GM18499 (cell line): Measurements from ENCODE around the gene TTC39A.
"Not testable (repeated sequence)": the region's sequence is repeated elsewhere in the genome, so short reads cannot be mapped to it uniquely, and the experiment has no call there.

Source experiments
- ATAC-seq: cut with Tn5 transposase; IDR thresholded peaks from one replicate; pipeline ENCODE4 v1.9.1; 2021; ENCODE audit warnings: moderate number of reproducible peaks; ENCODE audit not compliant: insufficient read depth, unreplicated experiment

The TTC39A gene

DNA sequence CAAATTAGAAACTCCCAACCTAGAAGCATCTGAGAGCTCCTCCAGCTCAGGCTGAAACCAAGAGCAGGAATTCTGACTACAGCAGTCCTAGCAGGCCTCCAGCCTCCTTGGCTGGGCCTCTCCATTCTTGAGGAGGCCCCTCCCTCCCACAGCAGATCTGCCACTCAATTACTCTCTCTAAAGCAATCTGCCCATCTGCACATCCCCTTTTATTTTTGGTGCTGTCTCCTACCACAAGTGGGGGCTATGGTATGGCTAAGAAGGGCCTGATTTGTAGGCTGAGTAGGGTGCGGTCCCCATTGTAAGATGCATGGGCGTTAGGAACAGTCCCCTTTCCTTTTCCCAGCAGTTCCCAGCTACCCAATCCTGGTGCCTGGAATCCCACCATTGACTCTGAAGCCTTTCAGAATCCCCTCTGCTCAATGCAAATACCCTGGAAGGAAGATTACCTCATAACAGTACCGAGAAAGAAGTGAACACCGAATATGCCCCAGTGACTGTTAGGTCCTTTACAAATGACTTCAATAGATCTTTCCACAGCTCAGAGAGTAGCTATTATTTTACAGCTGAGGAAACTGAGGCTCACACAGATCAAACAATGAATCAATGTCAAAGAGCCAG lies 11.6 kb upstream of the TTC39A start:
- ATAC-seq, result peak; percentile 66

DNA sequence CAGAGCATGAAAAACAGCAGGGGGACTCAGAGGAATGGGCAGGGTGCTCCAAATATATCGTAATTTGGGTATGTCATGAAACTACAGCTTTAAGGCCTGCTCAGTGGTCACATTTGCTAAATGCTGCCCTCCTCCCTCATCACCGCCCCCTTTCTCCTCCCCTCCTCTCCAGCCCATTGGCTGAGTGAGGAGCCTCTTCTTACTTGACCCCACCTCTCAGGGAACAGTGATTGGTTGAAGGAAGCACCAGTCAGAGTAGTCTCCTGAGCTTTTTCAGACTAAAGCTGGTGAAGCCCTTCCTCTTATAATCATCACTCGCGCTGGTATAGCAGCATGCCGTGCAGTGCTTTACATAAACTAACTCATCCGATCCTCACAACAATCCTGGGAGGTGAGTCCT lies 10.0 kb upstream of the TTC39A start:
- ATAC-seq, result no peak

DNA sequence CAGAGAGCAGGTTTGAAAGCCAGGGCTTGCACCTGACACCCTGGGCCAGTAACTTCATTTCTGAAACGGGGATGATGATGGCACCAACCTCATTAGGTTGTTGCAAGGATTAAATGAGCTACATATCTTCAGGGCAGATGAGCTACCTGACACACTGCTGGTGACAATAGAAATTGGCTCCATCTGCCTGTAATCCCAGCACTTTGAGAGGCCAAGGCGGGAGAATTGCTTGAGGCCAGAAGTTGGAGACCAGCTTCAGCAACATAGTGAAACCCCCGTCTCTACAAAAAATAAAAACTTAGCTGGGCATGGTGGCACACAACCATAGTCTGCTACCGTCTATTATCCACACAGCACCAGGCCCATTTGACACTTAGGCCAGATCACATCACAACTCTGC lies 6.3 kb upstream of the TTC39A start:
- ATAC-seq, result no peak

DNA sequence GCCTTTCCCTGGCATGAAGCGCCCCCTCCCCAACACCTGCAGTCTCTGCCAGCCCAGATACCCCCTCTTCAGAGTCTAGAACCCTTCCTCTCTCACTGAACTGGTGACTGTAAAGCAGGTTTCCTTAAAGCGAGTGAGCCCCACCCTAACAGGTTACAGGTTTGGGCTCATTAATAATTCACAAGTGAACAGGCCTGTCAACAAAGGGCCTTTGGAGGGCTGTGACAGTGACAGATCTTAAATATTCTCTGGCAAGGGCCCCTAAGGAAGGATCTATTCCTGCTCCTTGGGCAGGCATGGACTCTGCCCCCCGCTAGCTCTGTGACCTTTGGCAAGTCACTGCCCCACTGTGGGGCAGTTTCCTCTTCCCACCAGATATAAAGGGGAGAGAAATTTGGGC lies 5.6 kb upstream of the TTC39A start:
- ATAC-seq, result no peak

DNA sequence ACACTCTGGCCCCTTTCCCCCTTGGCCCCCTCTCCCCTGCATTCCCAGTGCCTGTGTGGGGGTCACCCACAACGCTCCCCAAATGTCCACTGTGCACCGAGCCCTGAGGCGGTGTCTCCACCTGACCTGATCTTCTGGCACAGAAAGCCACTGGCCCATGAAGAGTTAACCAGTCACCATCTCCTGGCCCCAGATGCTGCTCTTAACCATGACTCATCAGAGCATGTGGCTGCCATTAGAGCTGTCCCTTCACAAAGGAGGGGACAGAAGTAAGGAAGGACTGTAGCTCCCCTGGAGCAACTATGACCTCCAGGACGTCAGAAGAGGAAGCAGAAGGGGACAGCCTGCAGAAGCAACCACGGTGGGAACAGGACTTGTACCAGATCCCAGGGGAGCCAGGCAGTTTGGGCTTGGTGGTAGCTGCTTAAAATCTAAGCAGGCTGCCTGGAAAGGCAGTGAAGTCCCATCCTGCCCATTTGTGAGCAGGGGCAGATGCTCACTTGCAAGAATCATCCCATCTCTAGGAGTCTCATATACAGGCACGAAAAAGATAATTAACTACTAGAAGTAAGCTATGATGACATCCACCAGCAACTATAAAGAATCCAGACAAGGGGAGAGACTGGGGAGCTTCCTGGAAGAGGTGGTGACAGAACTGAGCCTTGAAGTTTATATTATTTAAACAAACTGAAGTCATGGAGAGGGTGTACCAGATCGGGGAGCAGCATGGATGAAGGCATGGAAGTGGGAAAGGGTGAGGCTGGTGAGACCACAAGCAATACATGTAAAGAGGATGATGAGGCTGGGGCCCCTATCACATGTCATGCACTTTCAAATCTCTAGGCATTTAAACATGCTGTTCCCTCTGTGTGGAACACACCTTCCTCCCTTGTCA lies 1.1 kb upstream of the TTC39A start:
- no peak for ATAC-seq

DNA sequence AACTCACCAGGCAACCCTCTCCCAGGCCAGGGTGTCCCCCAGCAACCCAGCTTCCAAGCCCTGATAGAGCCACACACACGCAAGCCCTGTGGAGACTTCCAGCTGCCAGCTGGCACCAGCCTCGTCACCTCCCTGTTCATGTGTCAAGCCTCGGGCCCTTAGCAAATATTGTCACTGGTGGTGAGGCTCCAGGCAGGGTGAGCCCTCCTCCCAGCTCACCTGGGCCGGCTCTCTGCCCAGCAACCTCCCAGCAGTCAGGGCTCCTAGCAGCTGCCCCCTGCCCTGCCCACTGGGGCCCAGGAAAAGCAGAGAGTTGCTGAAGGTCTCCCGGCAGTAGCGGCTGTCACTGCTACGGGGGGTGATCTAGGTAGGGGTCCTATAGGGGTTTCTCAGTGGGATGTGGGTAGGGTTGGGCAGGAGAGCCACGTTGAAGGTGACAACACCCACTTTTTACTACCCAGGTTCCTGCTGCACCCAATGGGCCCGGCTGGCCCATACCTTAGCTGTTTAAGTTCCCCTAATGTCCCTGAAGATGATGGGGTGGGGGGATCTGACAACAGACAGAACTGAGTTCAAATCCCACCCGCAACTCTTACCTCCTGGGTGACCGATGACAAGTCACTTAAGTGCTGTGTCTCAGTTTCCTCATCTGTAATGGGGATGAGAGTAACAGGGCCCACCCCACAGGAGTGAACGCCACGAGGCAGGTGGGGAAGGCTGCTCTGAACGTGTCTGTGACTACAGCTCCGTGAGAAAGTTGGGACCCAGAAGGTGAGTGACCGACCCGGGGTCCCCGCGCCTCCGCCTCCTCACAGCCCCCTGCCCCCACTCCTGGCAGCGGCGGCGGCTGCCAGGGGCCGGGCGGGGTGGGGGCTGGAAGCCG lies 678 bp downstream of the TTC39A start:
- ATAC-seq, result no peak

DNA sequence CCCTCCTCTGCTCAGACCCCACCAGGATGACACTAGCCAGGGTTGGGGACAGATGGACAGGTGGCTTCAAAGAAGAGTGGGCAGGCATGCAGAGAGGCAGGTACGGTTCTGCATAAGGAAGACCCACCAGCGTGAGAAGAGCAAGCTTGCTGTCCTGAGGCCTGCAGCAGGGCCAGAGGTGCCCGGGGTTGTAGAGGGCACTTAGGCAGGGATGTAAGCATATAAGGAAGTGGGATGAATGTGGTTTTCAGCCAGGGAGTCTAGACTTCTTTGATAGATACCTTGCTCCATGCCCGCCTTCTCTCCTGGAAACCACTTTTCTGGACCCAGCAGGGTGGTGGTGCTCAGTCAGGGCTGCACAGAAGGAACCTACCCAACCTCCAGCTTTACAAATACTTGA lies 1.4 kb downstream of the TTC39A start:
- ATAC-seq, result no peak

DNA sequence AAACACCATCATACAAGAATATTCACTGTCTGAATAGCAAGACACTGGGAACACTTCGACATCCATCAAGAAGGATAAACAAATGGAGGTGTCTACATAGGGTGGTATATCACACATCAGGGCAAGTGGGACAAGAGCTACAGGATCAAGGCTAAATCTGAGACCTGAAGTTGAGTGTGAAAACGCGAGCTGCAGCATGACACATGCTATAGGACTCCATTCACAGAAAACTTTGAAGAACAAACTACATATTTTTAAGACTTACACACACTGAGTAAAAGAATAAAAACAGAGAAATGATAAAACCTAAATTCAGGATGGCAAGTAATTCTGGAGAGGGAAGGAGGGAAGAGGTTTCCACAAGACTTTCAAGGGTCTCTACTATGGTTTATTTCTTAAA lies 2.1 kb downstream of the TTC39A start:
- no peak for ATAC-seq

DNA sequence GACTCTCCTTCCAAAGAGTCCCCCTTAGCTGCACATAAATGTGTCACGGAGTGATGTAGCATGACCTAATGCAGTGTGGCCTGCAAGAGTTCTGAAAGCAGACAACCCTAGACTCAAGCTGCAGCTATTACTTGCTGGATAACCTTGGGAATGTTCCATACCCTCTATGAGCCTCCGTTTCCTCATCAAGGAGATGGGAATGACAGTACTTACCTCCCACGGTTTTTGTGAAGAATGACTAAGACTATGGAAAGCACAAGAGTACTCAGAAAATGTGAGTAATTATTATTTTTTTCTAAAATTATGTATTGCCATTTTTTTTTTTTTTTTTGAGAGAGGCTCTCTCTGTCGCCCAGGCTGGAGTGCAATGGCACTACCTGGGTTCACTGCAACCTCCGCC lies 3.0 kb downstream of the TTC39A start:
- ATAC-seq, result no peak

DNA sequence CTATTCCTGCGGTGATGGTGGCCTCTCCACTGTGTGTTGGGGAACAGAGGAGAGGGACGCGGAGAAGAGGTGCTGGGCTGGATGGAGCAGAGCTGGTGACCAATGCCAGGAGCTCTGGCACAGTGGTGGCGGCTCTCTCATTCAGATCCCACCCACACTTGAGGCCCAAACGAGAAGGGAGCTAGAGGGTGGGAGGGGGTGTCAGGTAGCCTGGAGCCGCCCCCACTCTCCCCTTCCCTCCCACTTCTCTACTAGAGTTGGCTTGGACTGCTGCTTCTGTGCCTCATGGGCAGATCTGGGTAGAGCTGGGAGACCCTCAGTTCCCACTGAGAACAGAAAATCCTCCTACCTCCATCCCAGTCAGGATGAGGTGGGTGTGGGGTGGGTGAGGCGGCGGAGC lies 3.5 kb downstream of the TTC39A start:
- ATAC-seq, result no peak

DNA sequence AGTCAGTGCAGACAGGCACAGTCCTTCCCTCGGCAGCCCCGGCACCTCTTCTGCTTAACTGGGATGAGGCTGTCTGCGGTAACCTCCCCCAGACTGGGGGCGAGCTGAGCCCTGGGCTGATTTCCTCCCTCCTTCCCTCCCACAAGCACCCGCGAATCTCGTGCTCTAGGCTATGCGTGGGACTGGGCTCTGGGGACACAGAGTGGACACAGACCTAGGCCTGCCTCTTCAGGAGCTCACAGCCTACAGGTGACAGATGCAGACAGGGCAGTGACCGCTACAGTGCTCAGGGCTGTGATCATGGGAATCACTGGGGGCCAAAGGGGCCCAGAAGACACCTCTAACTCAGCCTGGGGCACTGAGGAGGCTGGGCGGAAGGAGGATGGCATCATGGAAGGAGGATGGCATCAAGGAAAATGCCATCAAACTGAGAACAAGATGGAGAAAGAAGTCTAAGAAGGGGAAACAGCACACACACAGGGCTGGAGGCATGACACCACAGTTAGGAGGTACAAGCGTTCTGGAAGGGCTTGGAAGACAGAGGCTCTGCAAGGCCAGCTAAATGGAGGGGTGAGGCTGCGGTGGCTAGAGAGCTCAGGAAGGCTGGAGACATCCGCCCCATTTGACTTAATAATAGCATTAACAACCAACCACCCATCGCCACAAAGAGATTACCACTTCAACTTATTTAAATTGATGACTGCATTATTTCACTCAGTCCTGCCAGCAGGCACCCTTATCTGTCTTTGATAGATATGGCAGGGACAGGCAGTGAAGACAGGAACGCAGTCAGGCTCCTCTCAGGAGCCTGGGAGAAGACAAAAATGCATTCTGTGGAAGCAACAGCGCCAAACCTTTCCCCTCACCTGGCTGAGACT lies 4.2 kb downstream of the TTC39A start:
- ATAC-seq, result no peak

DNA sequence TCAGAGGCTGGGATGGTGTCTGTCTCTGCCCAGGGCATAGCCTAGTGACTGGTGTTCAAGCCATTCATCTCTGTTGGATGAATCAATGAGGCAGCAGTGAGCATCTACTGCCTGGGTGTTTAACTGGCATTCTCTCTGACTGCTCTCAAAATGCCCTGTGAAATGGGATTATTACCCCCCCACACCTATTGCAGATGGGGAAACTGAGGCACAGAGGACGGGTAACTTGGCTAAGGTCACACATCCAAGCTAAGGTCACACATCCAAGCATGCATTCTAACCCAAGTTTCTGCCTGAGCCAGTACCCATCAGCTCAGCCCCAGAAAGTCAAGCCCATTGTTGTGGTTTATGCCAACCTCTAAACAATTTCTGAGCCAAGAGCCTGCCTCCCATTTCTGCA lies 5.0 kb downstream of the TTC39A start:
- no peak for ATAC-seq

DNA sequence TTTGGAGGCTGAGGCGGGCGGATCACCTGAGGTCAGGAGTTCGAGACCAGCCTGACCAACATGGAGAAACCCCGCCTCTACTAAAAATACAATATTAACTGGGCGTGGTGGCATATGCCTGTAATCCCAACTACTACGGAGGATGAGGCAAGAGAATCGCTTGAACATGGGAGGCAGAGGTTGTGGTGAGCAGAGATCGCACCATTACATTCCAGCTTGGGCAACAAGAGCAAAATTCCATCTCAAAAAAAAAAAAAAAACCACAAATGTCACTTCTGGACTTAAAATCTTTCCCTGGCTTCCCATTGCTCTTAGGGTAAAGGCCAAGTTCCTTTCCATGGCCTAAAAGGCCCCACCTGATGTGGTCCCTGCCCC lies 5.4 kb downstream of the TTC39A start:
- ATAC-seq, result not testable (repeated sequence)

DNA sequence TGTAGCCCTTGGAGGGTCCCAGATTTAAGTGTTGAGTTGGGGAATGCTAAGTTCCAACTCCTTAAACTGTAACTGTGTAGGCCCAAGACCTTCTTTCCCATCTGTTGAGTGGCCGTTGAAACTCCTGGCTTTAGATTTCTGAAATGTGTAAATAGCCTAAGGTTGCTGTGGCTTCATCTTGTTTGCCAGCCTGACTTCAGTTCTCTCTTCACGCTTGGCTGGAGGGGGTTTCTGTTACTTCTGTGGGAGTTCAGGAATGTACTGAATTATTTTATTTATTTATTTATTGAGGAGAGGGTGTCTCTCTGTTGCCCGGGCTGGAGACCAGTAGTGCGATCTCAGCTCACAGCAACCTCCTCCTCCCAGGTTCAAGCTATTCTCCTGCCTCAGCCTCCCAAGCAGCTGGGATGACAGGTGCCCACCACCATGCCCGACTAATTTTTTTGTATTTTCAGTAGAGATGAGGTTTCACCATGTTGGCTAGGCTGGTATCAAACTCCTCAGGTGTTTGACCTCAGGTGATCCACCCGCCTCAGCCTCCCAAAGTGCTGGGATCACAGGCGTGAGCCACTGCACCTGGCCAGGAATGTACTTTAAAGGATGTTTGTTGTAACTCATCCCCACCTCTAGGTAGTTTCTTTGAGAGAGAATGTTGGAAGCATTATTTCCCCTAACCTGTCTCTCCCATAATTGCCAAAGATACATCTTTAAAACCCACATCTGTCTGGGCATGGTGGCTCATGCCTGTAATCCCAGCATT lies 5.9 kb downstream of the TTC39A start:
- no peak for ATAC-seq

DNA sequence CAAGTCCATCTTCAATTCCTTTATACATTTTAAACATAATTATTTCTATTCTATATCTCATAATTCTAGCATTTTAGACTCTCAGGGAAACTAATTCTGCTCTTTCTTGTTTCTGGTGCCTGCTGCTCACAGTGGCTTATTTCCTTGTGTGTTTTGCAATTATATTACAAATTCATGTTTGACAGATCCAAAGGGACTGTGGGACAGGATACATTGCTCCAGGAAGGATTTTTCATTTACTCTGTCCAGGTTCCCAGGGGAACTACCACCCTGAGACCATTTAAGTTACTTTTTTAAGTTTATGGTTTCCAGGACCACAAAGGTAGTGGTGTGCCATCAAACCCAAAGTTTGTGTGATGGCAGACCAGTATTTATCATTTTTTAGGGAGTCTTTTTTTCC lies 6.6 kb downstream of the TTC39A start:
- ATAC-seq, result no peak

DNA sequence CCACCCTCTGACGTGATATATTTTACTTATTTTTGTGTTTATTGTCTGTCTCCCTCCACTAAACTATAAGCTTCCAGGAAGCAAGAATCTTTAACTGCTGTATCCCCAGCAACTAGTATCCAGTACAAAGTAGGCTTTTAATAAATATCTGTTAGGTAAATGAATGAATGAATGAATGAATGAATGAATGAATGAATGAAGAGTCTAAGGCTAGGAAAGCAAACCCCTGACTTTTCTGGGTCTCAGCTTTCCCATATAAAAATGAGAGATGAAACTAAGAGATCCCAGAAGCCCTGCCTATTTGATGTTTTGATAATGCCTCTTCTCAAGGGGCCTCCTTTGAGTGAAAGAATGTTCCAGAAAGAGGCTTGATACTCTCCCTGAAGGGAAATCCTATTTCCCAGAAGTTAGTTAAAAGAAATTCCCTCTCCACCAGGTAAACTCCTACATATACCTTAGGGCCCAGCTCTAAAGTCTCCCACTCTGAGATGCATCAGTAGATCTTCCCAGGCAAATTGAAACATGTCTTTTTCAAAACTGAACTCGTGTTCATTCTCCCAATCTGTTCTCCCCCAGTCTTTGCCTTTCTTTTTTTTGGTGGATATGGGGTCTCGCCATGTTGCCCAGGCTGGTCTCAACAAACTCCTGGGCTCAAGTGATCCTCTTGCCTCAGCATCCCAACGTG lies 7.8 kb downstream of the TTC39A start:
- ATAC-seq, result no peak

DNA sequence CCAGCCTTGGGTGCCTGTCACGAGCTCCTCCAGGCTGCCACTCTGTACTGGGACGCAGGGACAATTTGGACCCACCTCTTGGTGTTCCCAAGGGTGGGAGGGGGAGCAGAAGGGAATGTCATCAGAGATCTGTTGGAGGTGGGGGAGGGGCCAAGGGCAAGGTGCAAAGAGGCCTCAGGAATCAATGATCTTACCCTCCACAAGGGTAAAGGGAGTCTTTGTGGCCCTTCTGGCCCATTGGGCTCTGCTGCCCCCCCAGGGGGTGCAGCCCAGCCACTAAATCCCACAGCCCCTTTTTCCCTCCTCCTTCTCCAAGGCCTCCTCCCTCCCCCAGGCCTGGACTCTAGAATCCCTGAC lies 8.5 kb downstream of the TTC39A start:
- ATAC-seq, result no peak

DNA sequence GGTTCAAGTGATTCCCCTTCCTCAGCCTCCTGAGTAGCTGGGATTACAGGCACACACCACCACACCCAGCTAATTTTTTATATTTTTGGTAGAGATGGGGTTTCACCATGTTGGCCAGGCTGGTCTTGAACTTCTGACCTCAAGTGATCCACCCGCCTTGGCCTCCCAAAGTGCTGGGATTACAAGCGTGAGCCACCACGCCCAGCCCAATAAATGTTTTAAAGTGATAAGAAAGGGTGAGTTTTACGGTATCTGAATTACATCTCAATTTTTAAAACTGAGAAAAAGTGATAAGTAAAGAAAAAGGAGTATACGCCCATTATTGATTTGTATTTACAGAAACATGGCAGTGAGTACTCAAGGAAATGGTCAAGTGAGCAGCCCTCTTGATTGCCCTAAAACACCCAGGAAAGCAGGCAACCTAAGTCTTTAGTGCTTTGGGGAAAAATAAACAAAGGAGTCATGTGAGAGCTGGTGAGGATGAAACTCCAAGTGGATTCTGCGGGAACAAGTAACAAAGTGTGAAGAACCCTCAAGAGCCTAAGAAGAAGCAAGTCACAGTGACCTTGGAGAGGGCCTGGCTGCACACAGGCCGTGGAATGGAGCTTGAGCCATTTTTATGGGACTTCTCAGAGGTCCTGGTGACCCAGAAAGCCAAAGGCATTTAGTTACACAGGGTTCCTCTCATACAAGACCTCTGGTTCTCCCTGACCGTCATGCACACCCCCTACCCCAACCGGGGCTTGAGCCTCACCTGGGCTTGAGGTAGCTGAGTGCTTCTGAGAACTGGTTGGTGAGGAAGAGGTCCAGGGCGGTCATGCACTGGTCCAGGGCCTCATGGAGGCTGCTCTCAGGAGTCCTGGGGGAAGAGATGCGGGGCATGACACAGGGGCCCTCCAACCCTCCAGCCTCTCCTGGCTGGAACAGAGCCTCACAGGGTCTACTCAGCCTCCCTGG lies 9.1 kb downstream of the TTC39A start:
- ATAC-seq, result no peak
